Measurements from ENCODE around the gene CHST14.

CHST14 gene

DNA sequence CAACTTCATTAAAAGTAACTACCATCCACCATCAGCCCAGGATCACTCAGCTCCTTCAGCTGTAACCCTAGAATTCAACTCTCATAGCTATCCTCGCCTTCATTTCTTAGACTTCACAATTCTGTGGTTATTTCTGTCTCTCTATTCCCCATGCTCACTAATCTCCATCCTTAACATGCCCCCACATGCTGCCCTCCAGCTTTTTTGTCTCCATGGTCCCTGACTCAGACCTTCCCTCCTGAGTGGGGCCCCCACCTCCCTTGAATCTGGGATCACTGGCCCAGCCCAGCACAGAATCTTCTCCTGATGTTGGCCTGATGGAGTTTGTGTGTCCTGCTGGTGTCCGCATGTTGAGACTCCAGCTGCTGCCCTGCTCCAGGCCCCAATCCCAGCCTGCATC, 41.7 kb downstream of the CHST14 start:
- Histone ChIP-seq H3K4me3 (ENCODE audit: low read depth, low read length, poor library complexity, severe bottlenecking) (no peak overlapping the region), H3K9ac (ENCODE audit: low read length) (no peak overlapping the region), H3K4me1 (ENCODE audit: insufficient read depth, low read length, severe bottlenecking) (peaks cover 12% of the 10 kb centered on the region), H3K79me2 (ENCODE audit: insufficient read depth, low read length) (no peaks in the 10 kb centered on the region), H3K9me2 (ENCODE audit: low read depth, low read length) (no peaks in the 10 kb centered on the region), H3K9me3 (ENCODE audit: low read length) (no peaks in the 10 kb centered on the region), H4K20me1 (ENCODE audit: insufficient read depth, low read length) (no peaks in the 10 kb centered on the region), H2AFZ (ENCODE audit: low read length) (no peak overlapping the region), H3K27me3 (ENCODE audit: insufficient read depth, low read length) (no peaks in the 10 kb centered on the region; the same call in 1 of the 2 replicates), H3F3A (ENCODE audit: insufficient read depth, low read length) (no peaks in the 10 kb centered on the region), H3K4me2 (ENCODE audit: low read length) (no peak overlapping the region), H3K36me3 (ENCODE audit: insufficient read depth, low read length) (no peaks in the 10 kb centered on the region), H3K27ac (ENCODE audit: low read depth, low read length, poor library complexity, severe bottlenecking) (no peak overlapping the region)
- TF ChIP-seq EZH2 (IDR thresholded peaks at IDR 0.05; ENCODE audit: borderline replicate concordance, low read length) (no peak), CTCF (IDR thresholded peaks at IDR 0.05; ENCODE audit: low read length) (no peak)

DNA sequence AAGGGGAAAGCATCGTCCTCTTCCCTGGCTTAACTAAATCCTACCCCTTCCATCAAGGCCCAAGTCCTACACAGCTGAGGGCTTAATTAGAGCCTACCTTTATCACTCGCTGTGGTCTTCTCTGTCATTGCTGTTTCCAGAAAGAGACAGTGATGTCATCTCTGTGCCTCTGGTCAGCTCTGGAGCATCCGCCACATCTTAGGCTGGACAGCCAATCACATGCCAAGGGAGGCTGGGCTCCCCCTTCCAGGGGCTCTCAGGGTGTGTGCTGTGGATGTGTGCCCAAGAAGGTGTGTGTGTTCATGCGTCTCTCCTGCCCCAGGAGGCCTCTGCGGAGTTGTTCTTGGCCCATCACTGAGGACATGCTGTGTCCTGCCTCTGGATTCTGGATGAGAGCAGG, 42.8 kb downstream of the CHST14 start:
- H3F3A ChIP-seq (ENCODE audit: insufficient read depth, low read length): no peaks in the 10 kb centered on the region
- no peak overlapping the region for H3K9ac ChIP-seq (ENCODE audit: low read length)
- no peaks in the 10 kb centered on the region; the same call in 1 of the 2 replicates for H3K27me3 ChIP-seq (ENCODE audit: insufficient read depth, low read length)
- no peaks in the 10 kb centered on the region for H3K9me2 ChIP-seq (ENCODE audit: low read depth, low read length)
- no peak overlapping the region for H3K4me3 ChIP-seq (ENCODE audit: low read depth, low read length, poor library complexity, severe bottlenecking)
- no peak overlapping the region for H3K4me2 ChIP-seq (ENCODE audit: low read length)
- H3K36me3 ChIP-seq (ENCODE audit: insufficient read depth, low read length): no peaks in the 10 kb centered on the region
- H2AFZ ChIP-seq (ENCODE audit: low read length): no peak overlapping the region
- no peak overlapping the region for H3K27ac ChIP-seq (ENCODE audit: low read depth, low read length, poor library complexity, severe bottlenecking)
- TF ChIP-seq CTCF (IDR thresholded peaks at IDR 0.05; ENCODE audit: low read length) (no peak), EZH2 (IDR thresholded peaks at IDR 0.05; ENCODE audit: borderline replicate concordance, low read length) (no peak)
- no peaks in the 10 kb centered on the region for H4K20me1 ChIP-seq (ENCODE audit: insufficient read depth, low read length)
- H3K9me3 ChIP-seq (ENCODE audit: low read length): no peaks in the 10 kb centered on the region
- no peaks in the 10 kb centered on the region for H3K79me2 ChIP-seq (ENCODE audit: insufficient read depth, low read length)
- H3K4me1 ChIP-seq (ENCODE audit: insufficient read depth, low read length, severe bottlenecking): peaks cover 12% of the 10 kb centered on the region

- no peaks in the 10 kb centered on the region for H4K20me1 ChIP-seq (ENCODE audit: insufficient read depth, low read length)
- no peak overlapping the region for H3K9ac ChIP-seq (ENCODE audit: low read length)
- no peaks in the 10 kb centered on the region for H3K9me3 ChIP-seq (ENCODE audit: low read length)
- H3K4me3 ChIP-seq (ENCODE audit: low read depth, low read length, poor library complexity, severe bottlenecking): no peak overlapping the region
- no peaks in the 10 kb centered on the region; the same call in 1 of the 2 replicates for H3K27me3 ChIP-seq (ENCODE audit: insufficient read depth, low read length)
- H3K4me1 ChIP-seq (ENCODE audit: insufficient read depth, low read length, severe bottlenecking): peaks cover 9% of the 10 kb centered on the region
- H3K9me2 ChIP-seq (ENCODE audit: low read depth, low read length): no peaks in the 10 kb centered on the region
- no peaks in the 10 kb centered on the region for H3K36me3 ChIP-seq (ENCODE audit: insufficient read depth, low read length)
- TF ChIP-seq CTCF (IDR thresholded peaks at IDR 0.05; ENCODE audit: low read length) (no peak), EZH2 (IDR thresholded peaks at IDR 0.05; ENCODE audit: borderline replicate concordance, low read length) (no peak)
- H3K4me2 ChIP-seq (ENCODE audit: low read length): no peak overlapping the region
- H3F3A ChIP-seq (ENCODE audit: insufficient read depth, low read length): peaks cover 8% of the 10 kb centered on the region; the same call in 1 of the 2 replicates
- H2AFZ ChIP-seq (ENCODE audit: low read length): no peak overlapping the region
- H3K27ac ChIP-seq (ENCODE audit: low read depth, low read length, poor library complexity, severe bottlenecking): no peak overlapping the region
- no peaks in the 10 kb centered on the region for H3K79me2 ChIP-seq (ENCODE audit: insufficient read depth, low read length)
Measured at GRCh38 chr15:40516322-40516721, 45.5 kb downstream of the CHST14 start.
